Endometrial microvascular endothelial cells (primary cell): ENCODE data around the gene ZDHHC22. TPM values are rescaled to one million over a fixed set of nuclear protein-coding genes. Genes with fewer than 3 reads are reported as not detected.

Source experiments
- in situ Hi-C: cut with HindIII; loops from 2 replicates; pipeline ENCODE4 v1.10.0; 2017; ENCODE audit warnings: low sequenced_read_pairs, low pct_unique_long_range_greater_than_20kb; ENCODE audit errors: inconsistent ontology term
- total RNA-seq: library from RNA; depleted of rRNA; stranded (reverse); fragments of >200 nt; gene quantifications from one replicate; pipeline ENCODE4 v1.2.3, GENCODE V29; 2015; ENCODE audit errors: inconsistent ontology term

Gene ZDHHC22
- total RNA-seq, 1 donor from 2014 or later = not detected

- in situ Hi-C loops = loop anchor here (25.0 kb wide), 1 partner anchor 205 kb away; no protein-coding TSS in a partner anchor
Measured at GRCh38 chr14:77092676-77093075, 48.9 kb downstream of the ZDHHC22 start.

- in situ Hi-C loops = loop anchor here (25.0 kb wide), 1 partner anchor 204 kb away; no protein-coding TSS in a partner anchor
Measured at GRCh38 chr14:77091518-77091917, 50.1 kb downstream of the ZDHHC22 start.

GRCh38 chr14:77088645-77089044, 52.9 kb downstream of the ZDHHC22 start:
- in situ Hi-C loops = loop anchor here (25.0 kb wide), 1 partner anchor 201 kb away; no protein-coding TSS in a partner anchor

- in situ Hi-C loops = loop anchor here (25.0 kb wide), 1 partner anchor 201 kb away; no protein-coding TSS in a partner anchor
Measured at GRCh38 chr14:77088219-77088618, 53.4 kb downstream of the ZDHHC22 start.

GRCh38 chr14:77087631-77088030, 54.0 kb downstream of the ZDHHC22 start:
- in situ Hi-C loops = loop anchor here (25.0 kb wide), 1 partner anchor 200 kb away; no protein-coding TSS in a partner anchor

- in situ Hi-C loops = loop anchor here (25.0 kb wide), 1 partner anchor 200 kb away; no protein-coding TSS in a partner anchor
Measured at GRCh38 chr14:77086951-77087350, 54.6 kb downstream of the ZDHHC22 start.

GRCh38 chr14:77086017-77086727, 55.4 kb downstream of the ZDHHC22 start:
- in situ Hi-C loops = loop anchor here (25.0 kb wide), 1 partner anchor 199 kb away; no protein-coding TSS in a partner anchor

- in situ Hi-C loops = loop anchor here (25.0 kb wide), 1 partner anchor 198 kb away; no protein-coding TSS in a partner anchor
Measured at GRCh38 chr14:77085538-77085937, 56.1 kb downstream of the ZDHHC22 start.

GRCh38 chr14:77084985-77085384, 56.6 kb downstream of the ZDHHC22 start:
- in situ Hi-C loops = loop anchor here (25.0 kb wide), 1 partner anchor 198 kb away; no protein-coding TSS in a partner anchor

GRCh38 chr14:77083082-77083481, 58.5 kb downstream of the ZDHHC22 start:
- in situ Hi-C loops = loop anchor here (25.0 kb wide), 1 partner anchor 196 kb away; no protein-coding TSS in a partner anchor

GRCh38 chr14:77082356-77082755, 59.2 kb downstream of the ZDHHC22 start:
- in situ Hi-C loops = loop anchor here (25.0 kb wide), 1 partner anchor 195 kb away; no protein-coding TSS in a partner anchor

Other genes with a start within 250 kb of the ZDHHC22 start
- gene IRF2BPL, start 113.1 kb downstream of the ZDHHC22 start, total RNA-seq = 21.6 TPM
- 31.9 TPM for gene CIPC, start 43.5 kb downstream of the ZDHHC22 start, total RNA-seq
- not detected for gene TMEM63C, start 40.0 kb upstream of the ZDHHC22 start, total RNA-seq
- not detected for gene NGB, start 129.4 kb upstream of the ZDHHC22 start, total RNA-seq
- 16.4 TPM for gene POMT2, start 179.1 kb upstream of the ZDHHC22 start, total RNA-seq
- gene GSTZ1, start 179.2 kb upstream of the ZDHHC22 start, total RNA-seq = 20.1 TPM
- 12.2 TPM for gene TMED8, start 235.3 kb upstream of the ZDHHC22 start, total RNA-seq
- 0.65 TPM for gene SAMD15, start 235.6 kb upstream of the ZDHHC22 start, total RNA-seq